Fibroblast of villous mesenchyme (primary cell): ENCODE results near the gene SCAND1. TPM values are rescaled to one million over a fixed set of nuclear protein-coding genes. Genes with fewer than 3 reads are reported as not detected.

Source experiments
- DNase-seq: peaks from one replicate; pipeline ENCODE4 v3.0.0-alpha.2; 2010; ENCODE audit warnings: low read depth
- H3K4me3 ChIP-seq: 2 replicates; pipeline ENCODE4 v1.5.1; 2011; ENCODE audit warnings: low read depth, mild to moderate bottlenecking, low read length
- total RNA-seq: library from RNA; depleted of rRNA; stranded (reverse); fragments of >200 nt; gene quantifications from 2 replicates; pipeline ENCODE4 v1.2.3, GENCODE V29; 2012
- TF ChIP-seq, protein P1 (sequence below): IDR thresholded peaks from 2 replicates; pipeline ENCODE4 v1.5.1; 2012; ENCODE audit warnings: low read depth, mild to moderate bottlenecking, low read length; ENCODE audit not compliant: insufficient read depth

The SCAND1 gene
- total RNA-seq, 1 donor, result 41.0 TPM

DNA sequence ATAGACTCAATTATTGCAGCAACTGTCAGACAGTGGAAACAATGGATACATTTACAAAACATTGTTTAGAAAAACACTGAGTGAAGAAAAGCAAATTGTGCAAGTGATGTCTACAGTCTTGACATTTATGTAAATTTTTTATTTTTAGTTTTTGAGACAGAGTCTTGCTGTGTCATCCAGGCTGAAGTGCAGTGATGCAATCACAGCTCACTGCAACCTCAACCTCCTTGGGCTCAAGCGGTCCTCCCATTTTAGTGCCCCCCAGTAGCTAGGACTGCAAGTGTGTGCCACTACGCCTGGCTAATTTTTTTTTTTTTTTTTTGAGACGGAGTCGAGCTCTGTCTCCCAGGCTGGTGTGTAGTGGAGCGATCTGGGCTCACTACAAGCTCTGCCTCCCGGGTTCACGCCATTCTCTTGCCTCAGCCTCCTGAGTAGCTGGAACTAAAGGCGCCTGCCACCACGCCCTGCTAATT lies 23.8 kb upstream of the SCAND1 start:
- TF ChIP-seq, protein P1, sequence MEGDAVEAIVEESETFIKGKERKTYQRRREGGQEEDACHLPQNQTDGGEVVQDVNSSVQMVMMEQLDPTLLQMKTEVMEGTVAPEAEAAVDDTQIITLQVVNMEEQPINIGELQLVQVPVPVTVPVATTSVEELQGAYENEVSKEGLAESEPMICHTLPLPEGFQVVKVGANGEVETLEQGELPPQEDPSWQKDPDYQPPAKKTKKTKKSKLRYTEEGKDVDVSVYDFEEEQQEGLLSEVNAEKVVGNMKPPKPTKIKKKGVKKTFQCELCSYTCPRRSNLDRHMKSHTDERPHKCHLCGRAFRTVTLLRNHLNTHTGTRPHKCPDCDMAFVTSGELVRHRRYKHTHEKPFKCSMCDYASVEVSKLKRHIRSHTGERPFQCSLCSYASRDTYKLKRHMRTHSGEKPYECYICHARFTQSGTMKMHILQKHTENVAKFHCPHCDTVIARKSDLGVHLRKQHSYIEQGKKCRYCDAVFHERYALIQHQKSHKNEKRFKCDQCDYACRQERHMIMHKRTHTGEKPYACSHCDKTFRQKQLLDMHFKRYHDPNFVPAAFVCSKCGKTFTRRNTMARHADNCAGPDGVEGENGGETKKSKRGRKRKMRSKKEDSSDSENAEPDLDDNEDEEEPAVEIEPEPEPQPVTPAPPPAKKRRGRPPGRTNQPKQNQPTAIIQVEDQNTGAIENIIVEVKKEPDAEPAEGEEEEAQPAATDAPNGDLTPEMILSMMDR, result no peak
- H3K4me3 ChIP-seq, result no peak overlapping the region
- peak; percentile 55 for DNase-seq

DNA sequence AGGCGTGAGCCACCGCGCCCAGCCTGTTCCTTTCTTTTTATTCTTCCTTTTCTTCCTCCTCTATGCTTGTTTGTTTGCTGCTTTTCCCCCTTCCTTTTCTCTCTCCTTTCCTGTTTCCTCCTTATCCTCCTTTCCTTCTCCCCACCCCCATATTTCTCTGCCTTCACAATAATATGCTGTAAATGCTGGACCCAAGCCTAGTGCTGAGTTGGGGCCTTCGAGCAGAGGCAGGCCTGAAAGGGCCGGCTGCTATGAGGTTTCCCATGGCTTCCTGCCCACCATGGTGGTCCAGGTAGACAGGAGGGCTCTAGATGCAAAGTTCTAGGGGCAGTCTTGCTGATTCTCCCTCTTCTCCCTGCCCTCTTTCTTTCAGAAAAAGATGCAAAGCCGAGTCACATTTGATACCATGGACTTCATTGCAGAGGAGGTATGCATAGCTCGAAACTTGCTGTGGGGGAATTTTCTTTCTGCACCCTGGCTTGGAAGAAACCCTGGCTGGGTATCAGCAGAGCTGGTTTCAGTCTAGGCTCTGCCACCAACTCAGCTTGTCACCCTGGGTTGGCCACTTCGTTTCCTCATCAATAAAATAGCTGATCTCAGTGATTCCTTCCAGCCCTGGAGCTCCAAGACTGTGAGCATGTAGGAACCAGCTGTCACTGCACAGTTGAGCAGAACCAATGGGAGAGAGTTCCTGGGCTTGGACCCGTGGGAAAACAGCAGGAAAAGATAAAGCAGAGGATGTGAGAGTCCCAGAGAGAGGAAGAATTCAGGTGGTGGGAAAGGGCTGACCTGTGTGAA lies 21.5 kb upstream of the SCAND1 start:
- TF ChIP-seq, protein P1, result no peak
- H3K4me3 ChIP-seq, result no peak overlapping the region

DNA sequence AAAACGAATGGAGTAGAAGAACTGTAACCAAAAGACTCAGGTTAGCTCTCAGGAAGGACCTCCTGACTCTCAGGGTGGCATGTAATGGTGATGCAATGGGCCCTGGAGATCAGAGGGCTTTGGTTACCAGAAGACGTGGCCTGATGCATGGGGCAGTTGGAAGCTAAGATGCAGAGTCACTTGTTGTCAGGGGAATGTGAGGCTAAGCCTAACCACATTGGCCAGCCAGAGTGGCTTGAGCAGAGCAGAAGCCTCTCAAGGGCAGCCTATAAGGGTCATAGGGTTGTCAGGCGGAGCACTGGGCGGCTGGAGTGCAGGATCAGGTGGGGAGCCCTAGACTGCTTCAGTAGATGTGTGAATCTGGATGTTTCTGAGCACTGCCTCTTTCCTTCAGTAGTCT lies 20.0 kb upstream of the SCAND1 start:
- H3K4me3 ChIP-seq, result no peak overlapping the region
- no peak for DNase-seq
- TF ChIP-seq, protein P1, result no peak

More for the DNA sequence above, 21.5 kb upstream of the SCAND1 start:
- DNase-seq, result no peak

DNA sequence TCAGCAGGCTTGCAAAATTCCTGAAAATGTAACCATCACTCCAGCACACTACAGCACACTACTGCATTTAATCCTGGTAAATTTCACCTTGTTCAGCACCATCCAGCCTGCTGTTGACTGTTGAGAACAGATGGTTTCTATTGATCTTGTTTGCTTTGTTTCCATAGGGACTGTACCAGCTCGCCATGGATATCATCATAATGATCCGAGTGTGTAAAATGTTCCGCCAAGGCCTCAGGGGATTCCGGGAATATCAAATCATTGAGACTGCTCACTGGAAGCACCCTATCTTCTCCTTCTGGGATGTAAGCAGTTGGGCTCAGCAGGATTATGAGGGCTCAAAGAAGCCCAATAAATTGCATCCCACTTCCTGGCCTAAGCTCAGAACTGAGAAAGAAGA lies 18.2 kb upstream of the SCAND1 start:
- H3K4me3 ChIP-seq, result no peak overlapping the region
- peak; percentile 46 for DNase-seq
- TF ChIP-seq, protein P1, result no peak

DNA sequence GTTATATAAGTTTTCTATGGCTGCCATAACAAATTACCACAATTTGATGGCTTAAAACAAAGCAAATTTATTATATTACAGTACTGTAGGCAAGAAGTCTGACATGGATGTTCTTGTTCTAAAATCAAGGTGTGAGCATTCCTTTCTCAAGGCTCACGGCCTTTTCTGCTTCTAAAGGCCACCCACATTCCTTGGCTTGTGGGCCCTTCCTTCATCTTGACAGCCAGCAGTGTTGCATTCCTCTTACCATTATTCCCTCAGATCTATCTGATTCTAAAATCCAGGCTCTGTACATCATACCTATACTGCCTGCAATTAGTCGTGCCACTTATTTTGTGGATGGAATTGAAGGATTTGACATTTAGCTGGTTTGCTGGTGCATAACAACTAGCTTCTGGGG lies 17.7 kb upstream of the SCAND1 start:
- DNase-seq, result no peak
- TF ChIP-seq, protein P1, result no peak

DNA sequence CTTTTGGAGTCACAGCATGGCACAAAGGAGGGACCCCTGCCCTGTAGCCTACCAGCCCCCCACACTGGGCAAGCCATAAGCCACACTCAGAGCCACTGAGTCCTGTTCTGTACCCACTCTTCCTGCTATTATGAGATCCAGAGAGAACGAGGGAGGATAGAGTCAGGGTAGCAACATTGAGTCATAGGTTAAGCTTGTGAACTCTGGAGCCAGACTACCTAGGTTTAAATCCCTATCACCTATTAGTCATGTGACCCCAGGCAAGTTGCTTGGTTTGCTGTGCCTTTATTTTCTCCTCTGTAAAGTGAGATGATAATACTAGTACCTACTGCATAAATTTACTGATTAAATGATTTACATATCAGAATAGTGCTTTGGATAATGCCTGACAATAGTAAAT lies 14.6 kb upstream of the SCAND1 start:
- H3K4me3 ChIP-seq, result no peak overlapping the region
- TF ChIP-seq, protein P1, result no peak
- no peak for DNase-seq

More for the DNA sequence above, 17.7 kb upstream of the SCAND1 start:
- H3K4me3 ChIP-seq, result no peak overlapping the region
